Measurements from ENCODE around the gene PDZD2. TPM values are rescaled to one million over a fixed set of nuclear protein-coding genes. Genes with fewer than 3 reads are reported as not detected.

The PDZD2 gene
- total RNA-seq, 2 experiments from 2014 or later = 1.3 to 1.8 TPM

- no peak overlapping the region for H3K27ac Mint-ChIP-seq
- CTCF ChIA-PET = no interaction called here
- H3K9me3 Mint-ChIP-seq = no peaks in the 10 kb centered on the region
- H3K4me1 Mint-ChIP-seq (ENCODE audit: low read depth) = no peaks in the 10 kb centered on the region
- Histone ChIP-seq H3K36me3 (ENCODE audit: insufficient read depth, low read length) (no peaks in the 10 kb centered on the region), H3K4me1 (ENCODE audit: insufficient read depth, low read length) (no peaks in the 10 kb centered on the region), H3K4me3 (ENCODE audit: low read length) (no peak overlapping the region), H3K27me3 (ENCODE audit: control insufficient read depth in 1 of 2, insufficient read depth in 2 of 2, low read length in 2 of 2) (no peaks in the 10 kb centered on the region), H3K9me3 (ENCODE audit: control insufficient read depth in 1 of 2, insufficient read depth in 1 of 2, low read length in 2 of 2) (no peaks in the 10 kb centered on the region), H3K27ac (ENCODE audit: low read depth in 1 of 2, low read length in 2 of 2) (no peak overlapping the region)
- no peaks in the 10 kb centered on the region for H3K27me3 Mint-ChIP-seq
- DNase-seq = no peak
- intact Hi-C loops (cut with DNase I, micrococcal nuclease) = no loop called here
- H3K36me3 Mint-ChIP-seq (ENCODE audit: low read depth) = peaks cover 8% of the 10 kb centered on the region
- TF ChIP-seq, protein P1, sequence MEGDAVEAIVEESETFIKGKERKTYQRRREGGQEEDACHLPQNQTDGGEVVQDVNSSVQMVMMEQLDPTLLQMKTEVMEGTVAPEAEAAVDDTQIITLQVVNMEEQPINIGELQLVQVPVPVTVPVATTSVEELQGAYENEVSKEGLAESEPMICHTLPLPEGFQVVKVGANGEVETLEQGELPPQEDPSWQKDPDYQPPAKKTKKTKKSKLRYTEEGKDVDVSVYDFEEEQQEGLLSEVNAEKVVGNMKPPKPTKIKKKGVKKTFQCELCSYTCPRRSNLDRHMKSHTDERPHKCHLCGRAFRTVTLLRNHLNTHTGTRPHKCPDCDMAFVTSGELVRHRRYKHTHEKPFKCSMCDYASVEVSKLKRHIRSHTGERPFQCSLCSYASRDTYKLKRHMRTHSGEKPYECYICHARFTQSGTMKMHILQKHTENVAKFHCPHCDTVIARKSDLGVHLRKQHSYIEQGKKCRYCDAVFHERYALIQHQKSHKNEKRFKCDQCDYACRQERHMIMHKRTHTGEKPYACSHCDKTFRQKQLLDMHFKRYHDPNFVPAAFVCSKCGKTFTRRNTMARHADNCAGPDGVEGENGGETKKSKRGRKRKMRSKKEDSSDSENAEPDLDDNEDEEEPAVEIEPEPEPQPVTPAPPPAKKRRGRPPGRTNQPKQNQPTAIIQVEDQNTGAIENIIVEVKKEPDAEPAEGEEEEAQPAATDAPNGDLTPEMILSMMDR (IDR thresholded peaks at IDR 0.05) = no peak
- POLR2A ChIA-PET = interaction anchor here (0.6 kb wide), 1 partner anchor 52 kb away, joined by 3 read pairs; no protein-coding TSS in a partner anchor
- no peak for ATAC-seq (ENCODE audit: poor library complexity)
- no peak overlapping the region for H3K4me3 Mint-ChIP-seq
Measured at GRCh38 chr5:32055891-32056866, 417.2 kb downstream of the PDZD2 start.

- H3K36me3 Mint-ChIP-seq (ENCODE audit: low read depth) = peaks cover 8% of the 10 kb centered on the region
- H3K27me3 ChIP-seq (ENCODE audit: control insufficient read depth in 1 of 2, insufficient read depth in 2 of 2, low read length in 2 of 2) = no peaks in the 10 kb centered on the region
- H3K4me3 ChIP-seq (ENCODE audit: low read length) = no peak overlapping the region
- H3K9me3 Mint-ChIP-seq = no peaks in the 10 kb centered on the region
- no peak for DNase-seq
- H3K36me3 ChIP-seq (ENCODE audit: insufficient read depth, low read length) = no peaks in the 10 kb centered on the region
- ChIA-PET POLR2A (no interaction called here), CTCF (no interaction called here)
- intact Hi-C loops (cut with DNase I, micrococcal nuclease) = no loop called here
- no peaks in the 10 kb centered on the region for H3K27me3 Mint-ChIP-seq
- no peak for ATAC-seq (ENCODE audit: poor library complexity)
- no peak overlapping the region for H3K27ac ChIP-seq (ENCODE audit: low read depth in 1 of 2, low read length in 2 of 2)
- H3K9me3 ChIP-seq (ENCODE audit: control insufficient read depth in 1 of 2, insufficient read depth in 1 of 2, low read length in 2 of 2) = no peaks in the 10 kb centered on the region
- no peaks in the 10 kb centered on the region for H3K4me1 Mint-ChIP-seq (ENCODE audit: low read depth)
- TF ChIP-seq, protein P1 (IDR thresholded peaks at IDR 0.05) = no peak
- H3K27ac Mint-ChIP-seq = no peak overlapping the region
- no peak overlapping the region for H3K4me3 Mint-ChIP-seq
- H3K4me1 ChIP-seq (ENCODE audit: insufficient read depth, low read length) = no peaks in the 10 kb centered on the region
Measured at GRCh38 chr5:32057187-32058096, 418.5 kb downstream of the PDZD2 start.

DNA sequence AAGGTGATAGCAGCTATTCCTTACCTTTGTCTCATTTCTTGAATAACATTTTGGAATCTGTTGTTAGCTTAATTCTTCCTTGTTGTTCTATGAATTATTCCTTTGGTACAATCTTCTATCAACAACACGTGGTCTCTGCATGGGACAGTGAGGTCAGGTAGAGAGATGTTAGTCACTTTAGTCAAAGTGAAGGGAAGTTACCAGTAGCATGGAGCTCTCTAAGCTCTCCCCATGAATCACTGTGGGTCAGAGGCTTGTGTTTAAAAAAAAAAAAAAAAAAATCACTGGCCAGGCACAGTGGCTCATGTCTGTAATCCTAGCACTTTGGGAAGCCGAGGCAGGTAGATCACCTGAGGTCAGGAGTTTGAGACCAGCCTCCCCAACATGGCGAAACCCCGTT lies 419.2 kb downstream of the PDZD2 start:
- POLR2A ChIA-PET = no interaction called here
- H3K4me1 Mint-ChIP-seq (ENCODE audit: low read depth) = no peaks in the 10 kb centered on the region
- DNase-seq = no peak
- no peaks in the 10 kb centered on the region for H3K4me1 ChIP-seq (ENCODE audit: insufficient read depth, low read length)
- H3K27ac ChIP-seq (ENCODE audit: low read depth in 1 of 2, low read length in 2 of 2) = no peak overlapping the region
- no peak overlapping the region for H3K27ac Mint-ChIP-seq
- no peaks in the 10 kb centered on the region for H3K9me3 ChIP-seq (ENCODE audit: control insufficient read depth in 1 of 2, insufficient read depth in 1 of 2, low read length in 2 of 2)
- no peaks in the 10 kb centered on the region for H3K36me3 ChIP-seq (ENCODE audit: insufficient read depth, low read length)
- H3K4me3 ChIP-seq (ENCODE audit: low read length) = no peak overlapping the region
- no peak overlapping the region for H3K4me3 Mint-ChIP-seq
- no peaks in the 10 kb centered on the region for H3K27me3 Mint-ChIP-seq
- TF ChIP-seq, protein P1 (IDR thresholded peaks at IDR 0.05) = no peak
- intact Hi-C loops (cut with DNase I, micrococcal nuclease) = no loop called here
- no peak for ATAC-seq (ENCODE audit: poor library complexity)
- no peaks in the 10 kb centered on the region for H3K9me3 Mint-ChIP-seq
- CTCF ChIA-PET = no interaction called here
- H3K27me3 ChIP-seq (ENCODE audit: control insufficient read depth in 1 of 2, insufficient read depth in 2 of 2, low read length in 2 of 2) = no peaks in the 10 kb centered on the region
- H3K36me3 Mint-ChIP-seq (ENCODE audit: low read depth) = peaks cover 8% of the 10 kb centered on the region
